ENCODE data around the gene FOXE3.

Gene FOXE3

DNA sequence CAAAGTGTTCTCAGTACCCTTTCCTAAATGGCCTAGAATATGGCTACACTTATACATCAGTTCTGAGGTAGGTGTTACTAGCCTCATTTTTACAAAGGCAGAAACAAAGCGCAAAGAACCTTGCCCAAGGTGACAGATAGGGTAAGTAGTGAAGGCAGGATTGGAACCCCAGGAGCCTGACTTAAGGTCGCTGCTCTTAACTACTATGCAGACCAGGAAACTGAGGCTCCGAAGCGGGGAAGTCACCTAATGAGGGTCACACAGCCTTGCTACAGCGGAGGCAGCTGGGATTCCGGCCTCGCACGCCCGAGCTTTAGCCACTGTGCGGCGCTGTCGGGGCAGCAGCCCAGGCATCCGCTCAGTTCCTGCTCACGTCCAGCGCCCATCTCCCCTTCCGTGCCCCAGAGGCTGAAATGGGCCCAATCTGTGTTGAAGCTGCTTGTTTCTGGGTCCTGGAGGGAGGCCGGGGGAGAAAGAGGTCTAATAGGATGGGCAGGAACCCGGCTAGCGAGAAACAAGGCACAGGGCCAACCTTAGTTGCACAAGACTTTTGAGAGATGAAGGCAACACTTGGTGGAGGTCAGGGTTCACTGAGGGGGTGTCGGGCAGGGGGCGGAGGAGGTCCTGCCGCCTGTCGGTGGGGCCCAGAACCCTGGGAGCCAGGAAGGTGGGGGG is 20.4 kb downstream of the FOXE3 start:
- DNase-seq, result peak; percentile 83 to 87

GRCh38 chr1:47436979-47437446 is 20.9 kb downstream of the FOXE3 start:
- peak in 1 of 2 donors; percentile 27 for DNase-seq

DNA sequence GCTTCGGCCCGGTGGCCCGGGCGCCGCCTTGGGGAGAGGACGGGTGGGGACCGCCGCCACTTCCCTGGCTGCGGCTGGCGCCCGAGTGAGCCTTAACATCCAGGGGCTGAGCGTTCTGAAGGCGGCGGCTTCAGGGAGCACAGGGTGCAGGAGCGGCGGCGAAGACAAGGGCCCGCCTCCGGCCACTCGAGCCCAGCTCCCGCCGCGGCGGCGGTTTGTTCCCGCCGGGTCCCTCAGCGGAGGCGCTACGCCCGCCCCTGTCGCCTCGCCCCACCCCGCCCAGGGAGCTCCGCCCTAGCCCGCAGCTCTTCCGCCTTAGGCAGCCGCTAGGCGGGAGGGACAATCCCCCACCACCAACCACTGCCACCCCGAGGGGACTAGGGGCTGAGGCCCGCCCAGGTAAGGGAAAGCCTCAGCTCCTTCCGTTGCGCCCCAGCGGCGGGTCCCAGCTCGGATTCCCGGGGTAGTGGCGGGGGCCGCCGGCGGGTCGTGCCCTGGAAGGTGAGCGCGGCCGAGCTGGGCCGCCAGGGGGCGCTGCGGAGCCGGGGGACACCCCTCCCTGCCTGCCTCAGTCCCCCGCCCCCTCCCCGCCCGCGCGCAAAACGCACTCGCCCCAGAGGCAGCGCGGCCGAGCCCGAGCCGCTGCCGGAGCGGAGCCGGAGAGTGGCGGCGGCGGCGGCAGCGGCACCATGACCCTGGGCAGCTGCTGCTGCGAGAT is 21.5 kb downstream of the FOXE3 start, which contains the start of gene FOXD2:
TSS of gene FOXD2 (plus strand) at position 598 of the 718 bp plus-strand sequence. CDS start at position 690, 92 bp downstream.
- peak; percentile 93 to 94 for DNase-seq

- DNase-seq, result peak; percentile 35
Measured at GRCh38 chr1:47438165-47439016, 22.3 kb downstream of the FOXE3 start.

GRCh38 chr1:47439017-47439818 is 23.1 kb downstream of the FOXE3 start:
- DNase-seq, result no peak

DNA sequence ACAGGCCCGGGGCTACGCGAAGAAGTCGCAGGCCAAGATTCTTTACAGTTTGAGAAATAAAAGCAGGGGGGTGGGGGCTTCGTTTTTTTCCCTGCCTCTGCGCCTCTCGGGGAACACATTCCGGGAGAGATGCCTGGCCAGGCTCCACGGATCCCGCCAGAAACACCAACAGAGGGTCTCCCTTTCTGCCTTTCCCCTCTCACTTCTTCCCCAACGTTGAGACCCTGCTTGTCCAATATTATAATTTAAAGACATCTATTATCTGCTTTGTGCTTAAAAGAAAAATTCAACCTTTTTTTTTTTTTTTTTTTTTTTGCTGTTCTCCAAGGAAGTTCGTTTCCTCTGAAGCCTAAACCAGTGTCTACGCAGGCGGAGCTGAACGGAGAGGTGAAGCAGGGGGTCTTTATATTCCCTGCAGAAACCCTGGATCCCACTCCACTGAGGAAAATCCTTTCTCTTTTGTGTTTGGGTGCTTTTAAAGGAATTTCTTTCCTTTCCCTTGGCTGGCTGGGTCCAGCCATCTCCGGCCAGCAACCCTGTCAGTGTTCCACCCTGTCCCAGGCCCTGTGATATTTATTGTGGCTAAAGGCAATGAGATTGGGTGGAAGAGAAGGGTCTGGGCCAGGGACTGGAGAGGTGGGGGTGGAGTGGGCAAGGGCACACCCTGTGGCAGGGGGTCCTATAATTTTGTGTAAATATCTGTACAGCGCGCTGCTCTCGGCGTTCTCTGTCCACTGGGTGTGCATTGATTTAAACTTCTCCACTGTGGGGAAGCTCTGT is 23.9 kb downstream of the FOXE3 start:
- DNase-seq, result no peak

DNA sequence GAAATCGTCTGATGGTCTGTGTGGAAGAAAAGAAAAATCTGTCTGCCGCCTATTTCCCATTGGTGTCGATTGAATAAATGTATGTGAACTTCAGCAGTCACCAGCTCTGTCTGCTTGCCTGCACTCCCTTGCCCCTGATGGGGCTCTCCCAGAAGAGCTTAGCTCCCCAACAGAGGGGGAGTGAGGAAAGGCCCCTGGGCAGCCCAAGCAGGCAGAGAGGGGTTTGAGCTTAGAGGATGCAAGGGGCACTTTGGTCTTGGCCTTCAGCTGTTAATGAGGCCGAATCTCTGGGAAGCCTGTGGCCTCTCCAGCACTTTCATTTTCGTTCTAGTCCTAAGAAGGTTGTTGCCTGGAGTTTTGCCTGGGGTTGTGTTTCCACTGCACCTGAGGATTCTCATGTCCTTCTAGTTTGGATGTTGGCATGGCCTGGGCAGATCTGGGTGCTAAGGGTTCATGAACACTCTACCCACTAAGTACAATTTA is 24.6 kb downstream of the FOXE3 start:
- no peak for DNase-seq

GRCh38 chr1:47441450-47442106 is 25.5 kb downstream of the FOXE3 start:
- no peak for DNase-seq

- DNase-seq, result no peak
Measured at GRCh38 chr1:47442202-47442601, 26.1 kb downstream of the FOXE3 start.

- DNase-seq, result no peak
Measured at GRCh38 chr1:47442842-47443529, 26.9 kb downstream of the FOXE3 start.

- DNase-seq, result no peak
Measured at GRCh38 chr1:47443530-47444296, 27.6 kb downstream of the FOXE3 start.

GRCh38 chr1:47444297-47444561 is 28.1 kb downstream of the FOXE3 start:
- no peak for DNase-seq

DNA sequence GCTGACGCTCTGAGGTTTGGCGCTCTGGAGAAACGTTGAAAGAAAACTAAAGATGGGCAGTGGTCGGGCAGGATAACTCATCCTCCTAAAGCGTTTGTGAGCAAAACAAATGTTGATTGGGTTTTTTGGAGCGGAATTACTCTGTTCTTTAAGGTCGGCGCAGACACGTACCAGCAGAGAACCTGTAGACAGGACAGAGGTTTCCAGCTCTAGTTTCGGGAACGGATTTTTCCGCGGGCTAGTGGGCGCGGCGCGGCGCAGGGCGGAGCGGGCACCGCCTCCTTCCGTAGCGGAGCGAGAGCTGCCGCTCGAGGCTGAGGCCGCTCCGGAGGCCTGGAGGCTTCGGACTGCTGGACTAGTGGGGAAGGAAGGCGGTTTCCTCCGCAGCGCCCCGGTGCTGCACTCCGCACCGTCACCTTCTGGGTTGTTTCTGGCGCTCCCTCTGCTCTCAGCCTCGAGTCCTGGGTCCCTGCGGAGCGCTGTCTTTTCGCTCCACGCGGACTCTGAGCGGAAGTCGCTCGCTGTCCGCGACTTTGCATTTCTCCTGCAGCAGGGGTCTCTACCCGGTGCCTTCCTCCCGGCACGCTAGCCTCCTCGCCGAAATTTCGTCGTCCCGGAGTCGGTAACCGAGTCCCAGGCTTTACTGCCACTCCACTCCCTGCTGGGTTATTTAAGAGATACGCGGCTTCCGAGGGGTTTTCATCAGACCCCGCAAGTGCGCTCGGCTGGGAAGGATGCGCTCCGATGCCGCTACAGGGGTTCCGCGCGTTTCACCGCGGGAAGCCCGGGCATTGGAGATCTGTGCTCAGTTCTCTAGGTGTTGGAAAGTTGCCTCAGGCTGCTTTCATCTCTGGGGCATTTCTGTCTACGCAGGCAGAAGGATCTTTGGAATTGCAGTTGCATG is 28.7 kb downstream of the FOXE3 start:
- DNase-seq, result peak in 1 of 2 donors; percentile 65

DNA sequence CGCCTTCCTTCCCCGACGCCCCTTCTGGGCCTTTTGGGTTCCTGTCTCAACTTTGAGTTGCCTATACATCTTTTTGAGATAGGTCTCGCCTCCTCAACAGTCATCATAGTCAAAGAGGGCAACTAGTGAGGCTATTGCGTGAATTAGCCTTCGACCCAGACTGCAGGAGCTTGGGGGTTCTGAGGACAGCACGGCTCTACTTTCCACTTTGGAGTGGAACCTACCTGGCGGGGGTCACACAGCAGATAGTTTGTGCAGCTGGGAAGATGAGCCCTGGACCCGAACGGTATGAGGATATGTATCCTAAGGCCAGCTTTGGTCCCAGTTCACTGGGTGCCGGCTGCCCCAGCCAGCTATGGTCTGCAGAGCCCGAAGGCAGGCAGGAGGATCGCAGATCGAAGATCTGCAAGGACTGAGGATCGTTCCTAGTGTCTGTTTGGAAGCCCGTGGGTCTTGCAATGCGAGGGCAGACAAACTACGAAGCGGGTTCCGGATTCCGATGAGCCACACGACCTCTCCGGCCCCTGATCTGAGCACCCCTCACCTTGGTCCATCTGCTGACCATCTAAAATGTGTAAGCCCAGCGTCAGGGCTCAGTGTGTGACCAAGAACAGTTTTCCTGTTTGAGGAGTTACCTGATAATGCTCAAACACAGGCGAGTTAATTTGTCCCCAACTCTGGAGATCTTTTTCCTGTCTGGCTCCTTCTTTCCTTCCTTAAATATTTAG is 29.9 kb downstream of the FOXE3 start:
- no peak for DNase-seq

DNA sequence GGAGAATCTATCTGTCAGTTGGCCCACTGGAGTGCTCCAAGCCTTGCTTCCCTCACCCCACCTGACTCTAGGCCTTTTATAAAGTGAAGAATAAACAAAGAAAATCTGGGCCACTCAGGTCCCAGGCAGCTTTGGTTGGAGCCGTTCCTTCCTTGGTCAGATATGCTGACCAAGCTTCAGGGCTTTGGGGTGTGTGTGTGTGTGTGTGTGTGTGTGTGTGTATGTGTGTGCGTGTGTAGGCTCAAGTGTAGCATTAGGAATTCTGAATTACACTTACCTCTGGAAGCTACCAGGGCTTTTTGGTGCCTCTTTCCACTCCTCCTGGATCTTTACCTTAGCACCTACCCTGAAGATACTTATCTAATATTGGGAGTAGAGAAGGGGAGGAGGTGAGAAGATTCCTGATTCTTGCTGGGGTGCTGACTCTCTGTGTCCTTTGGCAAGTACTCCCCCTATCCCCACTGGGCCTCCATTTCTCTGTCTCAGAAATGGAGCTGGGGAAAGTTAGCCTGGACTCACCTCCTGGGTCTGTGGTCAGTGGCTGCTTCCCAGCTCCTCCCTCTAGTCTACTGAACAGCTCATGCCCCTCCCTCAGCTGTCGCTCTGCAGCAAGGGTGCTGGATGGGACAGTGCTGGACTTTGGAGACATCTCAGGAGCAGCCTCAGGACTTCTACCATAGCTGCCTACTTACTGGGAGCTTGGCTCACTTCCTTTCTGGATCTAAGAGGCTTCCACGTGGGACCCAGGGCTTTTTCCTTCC is 32.6 kb downstream of the FOXE3 start:
- no peak for DNase-seq

DNA sequence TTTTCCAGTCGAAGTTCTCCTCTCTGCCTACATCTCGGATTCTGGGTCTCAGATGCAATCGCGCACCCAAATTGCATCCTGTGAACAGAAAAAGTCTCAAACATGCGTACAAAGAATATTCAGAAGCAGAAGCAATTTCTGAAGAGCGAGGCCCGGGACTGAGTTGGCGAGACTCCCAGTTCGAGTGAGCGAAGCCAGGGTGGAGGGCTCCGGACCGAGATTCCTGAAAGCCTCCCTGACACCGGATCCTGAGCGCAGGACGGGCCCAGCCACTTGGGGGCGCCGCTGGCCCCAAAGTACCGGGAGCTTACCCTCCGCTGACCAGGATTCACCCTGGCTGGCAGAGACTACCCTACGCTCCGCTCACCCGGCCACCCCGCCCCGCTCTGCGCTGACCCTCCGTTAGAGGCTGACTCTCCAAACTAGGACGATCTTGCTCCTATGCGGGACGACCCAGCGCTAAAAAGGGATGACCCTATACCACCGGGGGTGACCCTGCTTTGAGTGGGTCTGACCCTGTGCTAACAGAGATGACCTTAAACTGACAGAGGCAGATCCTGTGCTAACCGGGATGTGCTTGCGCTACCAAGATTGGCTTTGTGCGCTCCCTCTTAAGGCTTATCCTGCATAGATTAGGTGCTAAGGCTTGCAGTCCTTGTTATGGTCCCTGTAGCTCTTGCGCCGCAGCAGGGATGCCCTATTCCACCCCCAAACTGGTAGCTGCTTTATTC is 33.9 kb downstream of the FOXE3 start:
- DNase-seq, result no peak

Measured in stimulated activated CD4-positive, alpha-beta T cell treated with anti-CD3 and anti-CD28 coated beads, Interleukin-2, amount 100 ng/mL, for 24 hours (primary cell).